HepG2 (cell line): Measurements from ENCODE around the gene GUK1. TPM values are rescaled to one million over a fixed set of nuclear protein-coding genes. Genes with fewer than 3 reads are reported as not detected.
A peak's percentile ranks its signal among the peaks of the same experiment; 100 is the strongest.

Source experiments
- CERS6 ChIP-seq: sonication (generic); formaldehyde crosslinking; IDR thresholded peaks from 2 replicates; pipeline ENCODE4 v1.5.0; 2020; ENCODE audit warnings: missing genetic modification reagents
- E2F2 ChIP-seq: sonication (generic); formaldehyde crosslinking; IDR thresholded peaks from 2 replicates; pipeline ENCODE4 v1.4.0; 2020; ENCODE audit warnings: missing genetic modification reagents, borderline replicate concordance
- GATAD1 ChIP-seq: IDR thresholded peaks from 2 replicates; pipeline ENCODE4 v1.6.1; 2016; ENCODE audit warnings: missing genetic modification reagents, missing compliant biosample characterization
- JUN ChIP-seq: sonication (generic); formaldehyde crosslinking; IDR thresholded peaks from 2 replicates; pipeline ENCODE4 v1.4.0; 2020; ENCODE audit warnings: mild to moderate bottlenecking, missing genetic modification reagents
- MED13 ChIP-seq: sonication (generic); formaldehyde crosslinking; IDR thresholded peaks from 2 replicates; pipeline ENCODE4 v1.5.0; 2020; ENCODE audit warnings: missing genetic modification reagents
- MXD3 ChIP-seq: IDR thresholded peaks from 2 replicates; pipeline ENCODE4 v1.6.1; 2016; ENCODE audit warnings: mild to moderate bottlenecking, missing biosample characterization, missing genetic modification reagents
- SIN3A ChIP-seq: IDR thresholded peaks from 2 replicates; pipeline ENCODE4 v1.6.1; 2011; ENCODE audit warnings: low read depth, mild to moderate bottlenecking, control low read depth, low read length, borderline replicate concordance
- TERF1 ChIP-seq: sonication (generic); formaldehyde crosslinking; IDR thresholded peaks from 2 replicates; pipeline ENCODE4 v1.8.0; 2022; ENCODE audit warnings: mild to moderate bottlenecking, missing genetic modification reagents, moderate library complexity
- YEATS2 ChIP-seq: sonication (generic); formaldehyde crosslinking; IDR thresholded peaks from 2 replicates; pipeline ENCODE4 v1.4.0; 2020; ENCODE audit warnings: missing genetic modification reagents, borderline replicate concordance
- ZBTB40 ChIP-seq, 2 experiments: fragments of 450-650 bp in 1 of 2; sonication (generic) in 1 of 2; formaldehyde crosslinking in 1 of 2; IDR thresholded peaks; 2 replicates each; pipeline versions ENCODE4 v1.6.1 to v1.8.0; 2016 to 2022; ENCODE audit warnings: antibody characterized with exemption in 1 of 2, mild to moderate bottlenecking in 1 of 2, missing genetic modification reagents in 1 of 2
- ZMAT3 ChIP-seq: sonication (generic); formaldehyde crosslinking; conservative IDR thresholded peaks from 2 replicates; pipeline ENCODE4 v1.7.0; 2021; ENCODE audit warnings: missing genetic modification reagents
- ZNF17 ChIP-seq: sonication (generic); formaldehyde crosslinking; IDR thresholded peaks from 2 replicates; pipeline ENCODE4 v1.5.0; 2020; ENCODE audit warnings: mild to moderate bottlenecking, missing genetic modification reagents
- ZNF264 ChIP-seq: sonication (generic); formaldehyde crosslinking; IDR thresholded peaks from 2 replicates; pipeline ENCODE4 v1.4.0; 2020; ENCODE audit warnings: missing genetic modification reagents
- ZNF432 ChIP-seq: sonication (generic); formaldehyde crosslinking; IDR thresholded peaks from 2 replicates; pipeline ENCODE4 v1.5.0; 2020; ENCODE audit warnings: missing genetic modification reagents, mild to moderate bottlenecking, borderline replicate concordance
- ZNF562 ChIP-seq: sonication (generic); formaldehyde crosslinking; IDR thresholded peaks from 2 replicates; pipeline ENCODE4 v1.8.0; 2022; ENCODE audit warnings: missing genetic modification reagents, borderline replicate concordance
- ZNF660 ChIP-seq: sonication (generic); formaldehyde crosslinking; IDR thresholded peaks from 2 replicates; pipeline ENCODE4 v1.5.1; 2020; ENCODE audit warnings: mild to moderate bottlenecking, low read depth, missing genetic modification reagents, borderline replicate concordance
- polyA plus RNA-seq, 8 experiments: library from polyadenylated mRNA; depleted of rRNA in 3 of 8; stranded (reverse) in 7 of 8; unstranded in 1 of 8; fragments of >200 nt; fragmentation: Illumina TruSeq in 4 of 8; extraction: Trizol in 4 of 8; gene quantifications; 2 replicates each; pipeline versions ENCODE4 v1.2.1 to v1.2.3, GENCODE V29; 2011 to 2016; ENCODE audit warnings: low read depth in 4 of 8, missing spikeins in 1 of 8, mixed read lengths in 1 of 8; ENCODE audit not compliant: insufficient read depth in 1 of 8
- total RNA-seq, 5 experiments: library from RNA; depleted of rRNA; stranded (reverse); fragments of >200 nt; fragmentation: Illumina TruSeq; extraction: Trizol; gene quantifications; 2 replicates each; pipeline ENCODE4 v1.2.3, GENCODE V29; 2016; ENCODE audit warnings: low read depth in 1 of 5

Gene GUK1
- total and polyA plus RNA-seq, 2 of the 13 experiments (the other 11 are each of a cell fraction or from before 2014, with no cell fraction given): 116 to 154 TPM

- TF ChIP-seq ZBTB40 (IDR thresholded peaks at IDR 0.05) (no peak), ZBTB40 (CRISPR knock-in tag; IDR thresholded peaks at IDR 0.05) (no peak), JUN (CRISPR knock-in tag) (no peak), YEATS2 (CRISPR knock-in tag) (peak; percentile 37; the same call in 1 of the 2 replicates), ZNF17 (CRISPR knock-in tag) (no peak), TERF1 (CRISPR knock-in tag) (no peak), ZNF264 (no peak), ZNF432 (no peak), ZNF562 (CRISPR knock-in tag) (no peak), GATAD1 (CRISPR knock-in tag) (peak; percentile 33; the same call in 1 of the 2 replicates), MXD3 (CRISPR knock-in tag) (0 out of 2 replicates have a peak, but pooled peaks have one; percentile 18), E2F2 (CRISPR knock-in tag) (no peak), ZMAT3 (CRISPR knock-in tag) (0 out of 2 replicates have a peak, but pooled peaks have one; percentile 16), MED13 (CRISPR knock-in tag) (no peak), ZNF660 (no peak), CERS6 (CRISPR knock-in tag) (no peak), SIN3A (no peak)
Observed at GRCh38 chr1:228149406-228150119, 9.5 kb downstream of the GUK1 start, which contains the start of gene GJC2 (continued).
